ENCODE data around the gene COLEC11. TPM values are rescaled to one million over a fixed set of nuclear protein-coding genes. Genes with fewer than 3 reads are reported as not detected.

COLEC11 gene
- total and polyA plus RNA-seq, 9 of the 15 experiments (the other 6 are each of a cell fraction or from before 2014, with no cell fraction given), result 0.32 to 4.3 (median 1.8) TPM

GRCh38 chr2:3610415-3610814 lies 15.5 kb downstream of the COLEC11 start:
- H4K20me1 ChIP-seq (replicated peaks; ENCODE audit: control insufficient read depth, insufficient read depth, low read length), result no peaks in the 10 kb centered on the region
- no peak overlapping the region for H2AFZ ChIP-seq (ENCODE audit: low read depth, low read length)
- POLR2A ChIA-PET, result interaction anchor here (0.9 kb wide), 1 partner anchor 10 kb away, joined by 4 read pairs; no protein-coding TSS in a partner anchor
- no peaks in the 10 kb centered on the region for H3K79me2 ChIP-seq (ENCODE audit: control insufficient read depth, insufficient read depth, low read length)
- CTCF ChIA-PET (ENCODE audit: low intra/inter-chr PET ratio), result no interaction called here
- no peak overlapping the region for H3K4me3 ChIP-seq
- no peak overlapping the region for H3K4me2 ChIP-seq (ENCODE audit: insufficient read depth, low read length)
- BruUV-seq (replicated peaks), result no TSS peak
- H3K27ac ChIP-seq (ENCODE audit: extremely low read depth, low read depth, low read length), result no peak overlapping the region
- 47% methylated on average over 8 of the region's 9 CpGs for WGBS (ENCODE audit: insufficient coverage, low coverage, missing lambda C conversion rate)
- no peak for DNase-seq (ENCODE audit: extremely low read depth in 1 of 4, low spot score in 3 of 4)
- H3K27me3 ChIP-seq (ENCODE audit: control insufficient read depth in 2 of 2, insufficient read depth in 2 of 2, low read length in 2 of 2), result 0 out of 5 replicates have a peak, but pooled peaks cover 0 to 5% of the 10 kb centered on the region in 2 experiments
- no peak for FAIRE-seq
- intact Hi-C loops (cut with micrococcal nuclease), result no loop called here
- H3K9me1 ChIP-seq (ENCODE audit: control insufficient read depth, insufficient read depth, low read length), result no peaks in the 10 kb centered on the region
- TF ChIP-seq ARID1B (IDR thresholded peaks at IDR 0.05), result no peak
- TF ChIP-seq, protein P1, sequence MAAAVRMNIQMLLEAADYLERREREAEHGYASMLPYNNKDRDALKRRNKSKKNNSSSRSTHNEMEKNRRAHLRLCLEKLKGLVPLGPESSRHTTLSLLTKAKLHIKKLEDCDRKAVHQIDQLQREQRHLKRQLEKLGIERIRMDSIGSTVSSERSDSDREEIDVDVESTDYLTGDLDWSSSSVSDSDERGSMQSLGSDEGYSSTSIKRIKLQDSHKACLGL (CRISPR knock-in tag; IDR thresholded peaks at IDR 0.05; ENCODE audit: borderline replicate concordance, poor library complexity, severe bottlenecking), result no peak
- no peak for TF ChIP-seq SOX6 (IDR thresholded peaks at IDR 0.05)
- TF ChIP-seq RBM39 (optimal IDR thresholded peaks at IDR 0.05; ENCODE audit: low read depth, low read length), result no peak
- no peak for TF ChIP-seq HDAC1 (IDR thresholded peaks at IDR 0.05)
- TF ChIP-seq, protein P2, sequence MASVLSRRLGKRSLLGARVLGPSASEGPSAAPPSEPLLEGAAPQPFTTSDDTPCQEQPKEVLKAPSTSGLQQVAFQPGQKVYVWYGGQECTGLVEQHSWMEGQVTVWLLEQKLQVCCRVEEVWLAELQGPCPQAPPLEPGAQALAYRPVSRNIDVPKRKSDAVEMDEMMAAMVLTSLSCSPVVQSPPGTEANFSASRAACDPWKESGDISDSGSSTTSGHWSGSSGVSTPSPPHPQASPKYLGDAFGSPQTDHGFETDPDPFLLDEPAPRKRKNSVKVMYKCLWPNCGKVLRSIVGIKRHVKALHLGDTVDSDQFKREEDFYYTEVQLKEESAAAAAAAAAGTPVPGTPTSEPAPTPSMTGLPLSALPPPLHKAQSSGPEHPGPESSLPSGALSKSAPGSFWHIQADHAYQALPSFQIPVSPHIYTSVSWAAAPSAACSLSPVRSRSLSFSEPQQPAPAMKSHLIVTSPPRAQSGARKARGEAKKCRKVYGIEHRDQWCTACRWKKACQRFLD (CRISPR knock-in tag; IDR thresholded peaks at IDR 0.05), result no peak
- TF ChIP-seq CREB5 (CRISPR knock-in tag; IDR thresholded peaks at IDR 0.05), result no peak
- TF ChIP-seq IFI16 (CRISPR knock-in tag; IDR thresholded peaks at IDR 0.05), result no peak
- no peak for TF ChIP-seq ZNF584 (CRISPR knock-in tag; IDR thresholded peaks at IDR 0.05; ENCODE audit: low read depth)
- TF ChIP-seq NR2F6 (CRISPR knock-in tag; IDR thresholded peaks at IDR 0.05), result no peak
- TF ChIP-seq, protein P3, sequence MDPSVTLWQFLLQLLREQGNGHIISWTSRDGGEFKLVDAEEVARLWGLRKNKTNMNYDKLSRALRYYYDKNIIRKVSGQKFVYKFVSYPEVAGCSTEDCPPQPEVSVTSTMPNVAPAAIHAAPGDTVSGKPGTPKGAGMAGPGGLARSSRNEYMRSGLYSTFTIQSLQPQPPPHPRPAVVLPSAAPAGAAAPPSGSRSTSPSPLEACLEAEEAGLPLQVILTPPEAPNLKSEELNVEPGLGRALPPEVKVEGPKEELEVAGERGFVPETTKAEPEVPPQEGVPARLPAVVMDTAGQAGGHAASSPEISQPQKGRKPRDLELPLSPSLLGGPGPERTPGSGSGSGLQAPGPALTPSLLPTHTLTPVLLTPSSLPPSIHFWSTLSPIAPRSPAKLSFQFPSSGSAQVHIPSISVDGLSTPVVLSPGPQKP (CRISPR knock-in tag; IDR thresholded peaks at IDR 0.05), result no peak
- no peak for TF ChIP-seq ZNF511 (CRISPR knock-in tag; IDR thresholded peaks at IDR 0.05)
- H3K9me3 ChIP-seq (replicated peaks; ENCODE audit: control insufficient read depth, insufficient read depth, low read depth, low read length), result peaks cover 11% of the 10 kb centered on the region
- no peak for ATAC-seq
- H3K9ac ChIP-seq (ENCODE audit: insufficient read depth in 1 of 2, low read depth in 2 of 2, low read length in 2 of 2), result no peak overlapping the region
- in situ Hi-C loops (cut with MboI), result no loop called here
- H3K36me3 ChIP-seq (ENCODE audit: control insufficient read depth, insufficient read depth, low read length), result no peaks in the 10 kb centered on the region
- peaks cover 3 to 22% of the 10 kb centered on the region in 2 experiments; a peak in 3 of 5 replicates for H3K4me1 ChIP-seq (replicated peaks in 1 of 2; ENCODE audit: control insufficient read depth in 2 of 2, insufficient read depth in 2 of 2, low read length in 2 of 2)
